GM12801 (cell line): Measurements from ENCODE around the gene OR7A5.

Experiments
- CTCF ChIP-seq: IDR thresholded peaks from one replicate; pipeline ENCODE4 v1.5.1; 2011; ENCODE audit warnings: control low read depth; ENCODE audit not compliant: insufficient read length; ENCODE audit errors: extremely low read depth

The OR7A5 gene

DNA sequence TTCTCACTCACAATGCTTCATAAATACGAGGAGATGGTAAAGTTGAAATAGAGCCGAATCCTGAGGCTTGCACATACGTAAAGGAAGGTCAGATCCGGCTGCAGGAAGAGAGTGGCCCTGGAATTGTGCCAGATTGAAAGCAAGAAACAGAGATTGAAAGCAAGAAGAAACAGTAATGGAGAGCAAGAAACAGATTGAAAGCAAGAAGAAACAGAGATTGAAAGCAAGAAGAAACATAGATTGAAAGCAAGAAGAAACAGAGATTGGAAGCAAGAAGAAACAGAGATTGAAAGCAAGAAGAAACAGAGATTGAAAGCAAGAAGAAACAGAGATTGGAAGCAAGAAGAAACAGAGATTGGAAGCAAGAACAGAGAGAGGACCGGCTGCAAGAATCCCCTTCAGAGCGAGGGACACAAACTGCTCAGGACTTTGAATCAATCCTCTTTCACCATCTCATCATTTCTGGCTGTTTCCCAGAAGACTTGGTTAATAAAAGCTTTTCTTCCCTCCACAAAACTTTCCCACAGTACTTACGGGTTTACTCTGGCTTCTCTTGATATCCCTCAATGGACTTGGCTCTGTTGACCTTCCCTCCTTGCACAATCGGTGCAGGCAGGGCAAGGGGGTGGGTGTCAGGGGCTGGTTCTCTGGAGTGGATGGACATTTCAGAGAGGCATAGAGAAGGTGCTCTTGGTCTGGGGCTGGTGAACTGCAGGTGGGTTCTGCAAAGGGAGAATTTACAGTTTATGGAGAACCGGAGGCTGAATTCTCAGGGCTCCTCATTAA is 25.5 kb downstream of the OR7A5 start:
- no peak for TF ChIP-seq CTCF

DNA sequence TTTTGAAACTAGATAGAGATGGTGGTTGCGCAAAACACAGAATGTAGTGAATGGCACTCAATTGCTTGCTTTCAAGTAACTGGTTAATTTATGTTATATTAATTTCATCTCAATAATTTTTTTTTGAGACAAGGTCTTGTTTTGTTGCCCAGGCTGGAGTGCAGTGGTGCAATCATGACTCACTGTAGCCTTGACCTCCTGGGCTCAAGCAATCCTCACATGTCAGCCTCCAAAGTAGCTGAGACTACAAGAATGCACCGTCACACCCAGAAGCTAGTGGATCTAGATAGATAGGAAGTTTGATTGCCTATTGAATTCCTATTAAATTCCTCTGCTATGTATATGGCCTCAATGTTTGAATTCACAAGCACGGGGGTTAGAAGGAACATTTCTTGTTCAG is 30.2 kb downstream of the OR7A5 start:
- no peak for TF ChIP-seq CTCF

- no peak for TF ChIP-seq CTCF
Observed at GRCh38 chr19:14798760-14799159, 36.2 kb downstream of the OR7A5 start.

- TF ChIP-seq CTCF: no peak
Observed at GRCh38 chr19:14796021-14796420, 39.0 kb downstream of the OR7A5 start.

- TF ChIP-seq CTCF: no peak
Observed at GRCh38 chr19:14795078-14795721, 39.8 kb downstream of the OR7A5 start.

DNA sequence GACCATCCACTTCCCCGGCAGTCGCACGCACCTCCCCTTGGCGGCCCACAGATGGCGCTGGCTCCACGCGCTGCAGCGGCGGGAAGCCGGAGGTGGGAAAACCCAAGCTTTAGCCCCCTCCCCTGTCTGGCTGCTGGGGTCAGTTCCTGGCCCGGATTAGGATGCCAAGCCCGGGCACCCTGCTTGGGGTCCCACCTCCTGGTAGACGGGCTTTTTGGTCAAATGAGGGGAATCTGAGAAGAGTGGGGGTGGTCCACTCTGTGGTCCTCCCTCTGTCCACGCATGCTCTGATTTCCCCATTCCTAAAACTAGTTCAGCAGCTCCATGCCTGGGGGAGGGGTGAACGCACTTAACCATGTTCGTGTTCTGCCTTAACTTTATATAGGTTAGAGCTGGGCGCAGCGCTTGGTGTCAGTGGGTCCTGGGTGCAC is 48.5 kb downstream of the OR7A5 start:
- TF ChIP-seq CTCF: no peak

DNA sequence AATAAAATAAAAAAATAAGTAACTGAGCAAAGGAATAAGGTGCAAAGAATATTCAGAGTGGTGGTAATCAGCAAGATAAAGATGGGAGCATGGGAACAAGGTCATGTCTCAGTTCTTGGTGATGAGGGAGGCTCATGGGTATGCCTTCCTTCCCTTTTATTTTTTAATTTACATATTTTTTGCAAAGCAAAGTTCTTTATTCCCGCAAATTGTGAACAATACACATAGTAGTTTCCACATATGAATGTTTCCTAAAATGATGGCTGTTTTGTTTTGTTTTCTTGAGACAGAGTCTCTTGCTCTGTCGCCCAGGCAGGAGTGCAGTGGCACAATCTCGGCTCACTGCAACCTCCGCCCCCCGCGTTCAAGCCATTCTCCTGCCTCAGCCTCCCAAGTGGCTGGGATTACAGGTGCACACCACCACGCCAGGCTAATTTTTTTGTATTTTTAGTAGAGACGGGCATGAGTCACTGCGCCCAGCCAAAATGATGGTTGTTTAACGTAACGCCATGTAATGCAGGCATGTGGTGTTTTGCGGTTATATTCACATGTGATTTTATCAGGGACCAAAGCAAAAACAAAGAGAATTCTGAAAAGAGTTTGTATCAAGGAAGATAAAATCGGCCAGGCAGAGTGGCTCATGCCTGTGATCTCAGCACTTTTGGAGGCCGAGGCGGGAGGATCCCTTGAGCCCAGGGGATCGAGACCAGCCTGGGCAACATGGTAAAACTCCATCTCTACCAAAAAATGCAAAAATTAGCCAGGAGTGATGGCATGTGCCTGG is 52.2 kb downstream of the OR7A5 start:
- TF ChIP-seq CTCF: no peak
